ENCODE measurements around the gene PRPF40A.

- TF ChIP-seq, protein P1, sequence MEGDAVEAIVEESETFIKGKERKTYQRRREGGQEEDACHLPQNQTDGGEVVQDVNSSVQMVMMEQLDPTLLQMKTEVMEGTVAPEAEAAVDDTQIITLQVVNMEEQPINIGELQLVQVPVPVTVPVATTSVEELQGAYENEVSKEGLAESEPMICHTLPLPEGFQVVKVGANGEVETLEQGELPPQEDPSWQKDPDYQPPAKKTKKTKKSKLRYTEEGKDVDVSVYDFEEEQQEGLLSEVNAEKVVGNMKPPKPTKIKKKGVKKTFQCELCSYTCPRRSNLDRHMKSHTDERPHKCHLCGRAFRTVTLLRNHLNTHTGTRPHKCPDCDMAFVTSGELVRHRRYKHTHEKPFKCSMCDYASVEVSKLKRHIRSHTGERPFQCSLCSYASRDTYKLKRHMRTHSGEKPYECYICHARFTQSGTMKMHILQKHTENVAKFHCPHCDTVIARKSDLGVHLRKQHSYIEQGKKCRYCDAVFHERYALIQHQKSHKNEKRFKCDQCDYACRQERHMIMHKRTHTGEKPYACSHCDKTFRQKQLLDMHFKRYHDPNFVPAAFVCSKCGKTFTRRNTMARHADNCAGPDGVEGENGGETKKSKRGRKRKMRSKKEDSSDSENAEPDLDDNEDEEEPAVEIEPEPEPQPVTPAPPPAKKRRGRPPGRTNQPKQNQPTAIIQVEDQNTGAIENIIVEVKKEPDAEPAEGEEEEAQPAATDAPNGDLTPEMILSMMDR (IDR thresholded peaks at IDR 0.05): no peak
- no peak for TF ChIP-seq POLR2A (IDR thresholded peaks at IDR 0.05)
Measured at GRCh38 chr2:152674334-152674733, 42.9 kb downstream of the PRPF40A start.

Data from right lobe of liver (tissue), 4 donors.